Body of pancreas (tissue), 4 donors: ENCODE data around the gene PON3.

Source experiments
- POLR2A ChIP-seq, 3 donors: fragments of 450-650 bp; IDR thresholded peaks; one replicate each; pipeline ENCODE4 v1.6.1; 2016; ENCODE audit warnings: antibody characterized with exemption in 3 of 3, mild to moderate bottlenecking in 2 of 3
- TF ChIP-seq, protein P1 (sequence below), 7 experiments: fragments of 450-650 bp in 4 of 7; fragments of 200-600 bp in 3 of 7; sonication (generic) in 3 of 7; IDR thresholded peaks; one replicate each; pipeline ENCODE4 v1.5.1; 2016 to 2019; ENCODE audit warnings: antibody characterized with exemption in 7 of 7

DNA sequence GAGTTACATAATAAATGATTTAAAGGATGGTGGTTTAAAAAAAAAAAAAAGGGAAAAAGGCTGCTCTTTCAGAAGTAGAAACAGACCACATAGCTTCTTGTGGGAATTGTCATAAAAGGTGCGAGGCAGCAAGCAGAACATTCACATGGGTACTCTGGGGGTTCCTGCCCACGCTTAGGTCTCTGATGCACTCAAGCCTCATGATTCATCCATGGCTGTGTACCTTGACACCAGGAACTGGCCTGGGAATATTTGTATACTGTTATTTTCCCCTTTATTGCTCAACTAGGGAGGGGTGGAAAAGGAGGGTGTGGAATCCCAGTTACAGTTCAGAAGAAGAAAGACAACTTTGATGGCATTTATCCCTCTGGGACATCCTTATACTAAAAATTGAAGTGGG lies 34.7 kb upstream of the PON3 start:
- TF ChIP-seq, protein P1, sequence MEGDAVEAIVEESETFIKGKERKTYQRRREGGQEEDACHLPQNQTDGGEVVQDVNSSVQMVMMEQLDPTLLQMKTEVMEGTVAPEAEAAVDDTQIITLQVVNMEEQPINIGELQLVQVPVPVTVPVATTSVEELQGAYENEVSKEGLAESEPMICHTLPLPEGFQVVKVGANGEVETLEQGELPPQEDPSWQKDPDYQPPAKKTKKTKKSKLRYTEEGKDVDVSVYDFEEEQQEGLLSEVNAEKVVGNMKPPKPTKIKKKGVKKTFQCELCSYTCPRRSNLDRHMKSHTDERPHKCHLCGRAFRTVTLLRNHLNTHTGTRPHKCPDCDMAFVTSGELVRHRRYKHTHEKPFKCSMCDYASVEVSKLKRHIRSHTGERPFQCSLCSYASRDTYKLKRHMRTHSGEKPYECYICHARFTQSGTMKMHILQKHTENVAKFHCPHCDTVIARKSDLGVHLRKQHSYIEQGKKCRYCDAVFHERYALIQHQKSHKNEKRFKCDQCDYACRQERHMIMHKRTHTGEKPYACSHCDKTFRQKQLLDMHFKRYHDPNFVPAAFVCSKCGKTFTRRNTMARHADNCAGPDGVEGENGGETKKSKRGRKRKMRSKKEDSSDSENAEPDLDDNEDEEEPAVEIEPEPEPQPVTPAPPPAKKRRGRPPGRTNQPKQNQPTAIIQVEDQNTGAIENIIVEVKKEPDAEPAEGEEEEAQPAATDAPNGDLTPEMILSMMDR (IDR thresholded peaks at IDR 0.05) = no peak
- no peak for TF ChIP-seq POLR2A (IDR thresholded peaks at IDR 0.05)
